ENCODE measurements around the gene ADORA2A. TPM values are rescaled to one million over a fixed set of nuclear protein-coding genes. Genes with fewer than 3 reads are reported as not detected.
A peak's percentile ranks its signal among the peaks of the same experiment; 100 is the strongest.

Gene ADORA2A
- total and polyA plus RNA-seq, 2 of the 13 experiments (the other 11 are each of a cell fraction or from before 2014, with no cell fraction given) = 3.3 to 5.0 TPM

DNA sequence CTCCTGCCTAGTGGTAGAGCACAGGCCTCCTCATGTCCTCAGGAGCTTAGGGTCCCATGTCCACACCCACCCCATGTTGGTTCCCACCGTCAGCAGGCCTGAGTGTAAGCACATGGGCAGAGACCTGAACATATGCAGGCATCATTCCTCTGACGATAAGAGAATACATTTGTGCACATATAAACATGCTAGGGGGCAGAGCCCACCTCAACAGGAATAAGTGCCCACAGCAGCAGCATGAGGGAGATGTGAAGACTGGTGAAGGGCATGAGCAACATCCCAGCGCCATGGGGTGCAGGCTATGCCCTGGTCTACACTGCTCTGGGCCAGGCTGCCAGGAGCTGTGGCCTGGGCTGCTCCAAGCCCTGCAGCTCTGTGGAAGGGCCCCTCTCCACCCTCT lies 16.9 kb downstream of the ADORA2A start:
- BruUV-seq (replicated peaks) = no TSS peak
- no peak overlapping the region for H3K27ac ChIP-seq (ENCODE audit: extremely low read length, insufficient read depth, low read length)
- no peaks in the 10 kb centered on the region for H4K20me1 ChIP-seq (ENCODE audit: insufficient read depth, low read length)
- FAIRE-seq = no peak
- ChIA-PET CTCF (ENCODE audit: low intra/inter-chr PET ratio, low total read pairs) (no interaction called here), POLR2A (interaction anchor here (1.7 to 2.2 kb wide), 2 partner anchors 16 to 62 kb away, joined by 4 to 8 read pairs; no protein-coding TSS in a partner anchor)
- in situ Hi-C loops (cut with HindIII; ENCODE audit: extremely low pct_ligation_motif_present, low pct_unique_long_range_greater_than_20kb) (no loop called here), intact Hi-C loops (cut with micrococcal nuclease; ENCODE audit: unreplicated experiment) (no loop called here)
- DNase-seq (ENCODE audit: low spot score) = no peak
- no peaks in the 10 kb centered on the region; a peak in 1 of 5 replicates for H3K36me3 ChIP-seq (replicated peaks in 1 of 2; ENCODE audit: control insufficient read depth in 1 of 2, insufficient read depth in 2 of 2, low read length in 2 of 2)
- no peak overlapping the region for H3K4me3 ChIP-seq (replicated peaks in 1 of 3; ENCODE audit: insufficient read depth in 1 of 3, low read depth in 2 of 3, low read length in 3 of 3)
- H3K9ac ChIP-seq (ENCODE audit: insufficient read depth, low read depth, low read length) = no peak overlapping the region
- H3K27me3 ChIP-seq (ENCODE audit: control insufficient read depth in 1 of 2, insufficient read depth in 2 of 2, low read length in 2 of 2) = no peaks in the 10 kb centered on the region; a peak in 1 of 5 replicates
- ATAC-seq = peak; percentile 12; the same call in 2 of the 3 replicates
- no peak overlapping the region for H3K4me2 ChIP-seq (ENCODE audit: low read depth, low read length)
- no peak overlapping the region for H2AFZ ChIP-seq (ENCODE audit: low read length)
- H3K9me3 ChIP-seq (ENCODE audit: low read length) = no peaks in the 10 kb centered on the region
- TF ChIP-seq TBX3 (IDR thresholded peaks at IDR 0.05; ENCODE audit: borderline replicate concordance) = no peak
- TF ChIP-seq, protein P1, sequence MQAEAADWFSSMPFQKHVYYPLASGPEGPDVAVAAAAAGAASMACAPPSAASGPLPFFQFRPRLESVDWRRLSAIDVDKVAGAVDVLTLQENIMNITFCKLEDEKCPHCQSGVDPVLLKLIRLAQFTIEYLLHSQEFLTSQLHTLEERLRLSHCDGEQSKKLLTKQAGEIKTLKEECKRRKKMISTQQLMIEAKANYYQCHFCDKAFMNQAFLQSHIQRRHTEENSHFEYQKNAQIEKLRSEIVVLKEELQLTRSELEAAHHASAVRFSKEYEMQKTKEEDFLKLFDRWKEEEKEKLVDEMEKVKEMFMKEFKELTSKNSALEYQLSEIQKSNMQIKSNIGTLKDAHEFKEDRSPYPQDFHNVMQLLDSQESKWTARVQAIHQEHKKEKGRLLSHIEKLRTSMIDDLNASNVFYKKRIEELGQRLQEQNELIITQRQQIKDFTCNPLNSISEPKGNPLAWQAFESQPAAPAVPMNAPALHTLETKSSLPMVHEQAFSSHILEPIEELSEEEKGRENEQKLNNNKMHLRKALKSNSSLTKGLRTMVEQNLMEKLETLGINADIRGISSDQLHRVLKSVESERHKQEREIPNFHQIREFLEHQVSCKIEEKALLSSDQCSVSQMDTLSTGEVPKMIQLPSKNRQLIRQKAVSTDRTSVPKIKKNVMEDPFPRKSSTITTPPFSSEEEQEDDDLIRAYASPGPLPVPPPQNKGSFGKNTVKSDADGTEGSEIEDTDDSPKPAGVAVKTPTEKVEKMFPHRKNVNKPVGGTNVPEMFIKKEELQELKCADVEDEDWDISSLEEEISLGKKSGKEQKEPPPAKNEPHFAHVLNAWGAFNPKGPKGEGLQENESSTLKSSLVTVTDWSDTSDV (CRISPR knock-in tag; IDR thresholded peaks at IDR 0.05) = no peak
- TF ChIP-seq, protein P2, sequence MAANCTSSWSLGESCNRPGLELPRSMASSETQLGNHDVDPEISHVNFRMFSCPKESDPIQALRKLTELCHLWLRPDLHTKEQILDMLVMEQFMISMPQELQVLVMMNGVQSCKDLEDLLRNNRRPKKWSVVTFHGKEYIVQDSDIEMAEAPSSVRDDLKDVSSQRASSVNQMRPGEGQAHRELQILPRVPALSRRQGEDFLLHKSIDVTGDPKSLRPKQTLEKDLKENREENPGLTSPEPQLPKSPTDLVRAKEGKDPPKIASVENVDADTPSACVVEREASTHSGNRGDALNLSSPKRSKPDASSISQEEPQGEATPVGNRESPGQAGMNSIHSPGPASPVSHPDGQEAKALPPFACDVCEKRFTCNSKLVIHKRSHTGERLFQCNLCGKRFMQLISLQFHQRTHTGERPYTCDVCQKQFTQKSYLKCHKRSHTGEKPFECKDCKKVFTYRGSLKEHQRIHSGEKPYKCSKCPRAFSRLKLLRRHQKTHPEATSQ (CRISPR knock-in tag; IDR thresholded peaks at IDR 0.05; ENCODE audit: borderline replicate concordance) = no peak
- no peak for TF ChIP-seq ZNF329 (CRISPR knock-in tag; IDR thresholded peaks at IDR 0.05; ENCODE audit: low read depth)
- TF ChIP-seq ZFP36L2 (CRISPR knock-in tag; IDR thresholded peaks at IDR 0.05) = no peak
- no peak for TF ChIP-seq RARG (CRISPR knock-in tag; IDR thresholded peaks at IDR 0.05; ENCODE audit: low read depth)
- TF ChIP-seq ZBTB3 (CRISPR knock-in tag; IDR thresholded peaks at IDR 0.05; ENCODE audit: borderline replicate concordance, low read depth) = no peak
- 100% methylated on average over 2 of the region's 3 CpGs for WGBS (ENCODE audit: low lambda C conversion rate)
- H3K79me2 ChIP-seq (ENCODE audit: insufficient read depth, low read length) = no peaks in the 10 kb centered on the region
- peaks cover 31% of the 10 kb centered on the region for H3K4me1 ChIP-seq (ENCODE audit: insufficient read depth, low read length)

Measured in HepG2 (cell line).